HCT116 (cell line): ENCODE measurements around the gene MYH11. TPM values are rescaled to one million over a fixed set of nuclear protein-coding genes. Genes with fewer than 3 reads are reported as not detected.

Experiments used
- ATAC-seq: fragments of 200-7000 bp; cut with Tn5 transposase; 2 replicates; pipeline ENCODE4 v1.9.1; 2020; ENCODE audit warnings: mild to moderate bottlenecking, moderate library complexity
- BruUV-seq: library from RNA; stranded (reverse); fragments of 400-500 nt; replicated peaks from 2 replicates; lab custom pipeline; 2021; lab: Mats Ljungman, UMichigan
- CTCF ChIA-PET: fragments of 300-600 bp; sonication (Branson Sonifier 250); formaldehyde crosslinking; loops from one replicate; lab custom pipeline; 2021; ENCODE audit warnings: antibody characterized with exemption; lab: Charles Lee
- POLR2A ChIA-PET: fragments of 300-600, 350-600 bp; sonication (Branson Sonifier 250); formaldehyde crosslinking; loops from one replicate; lab custom pipeline; 2021; ENCODE audit warnings: antibody characterized with exemption; lab: Charles Lee
- RAD21 ChIA-PET, 2 experiments: fragments of 300-600 bp; sonication (Branson Sonifier 250); formaldehyde crosslinking; loops; one replicate each; lab custom pipeline; 2023; ENCODE audit warnings: low total read pairs in 2 of 2; ENCODE audit not compliant: uncharacterized antibody in 2 of 2, unreplicated experiment in 2 of 2, low non-redundant PET in 1 of 2; lab: Charles Lee
- DNase-seq: peaks from one replicate; pipeline ENCODE4 v3.0.0-alpha.2; 2010; ENCODE audit warnings: low read depth, low spot score
- H2AFZ ChIP-seq: fragments of 200-600 bp; shearing (Covaris generic), sonication (generic); 2 replicates; pipeline ENCODE4 v1.6.1; 2017; ENCODE audit warnings: low read depth, mixed run types, mixed read lengths, antibody characterized with exemption, low read length; ENCODE audit not compliant: poor library complexity, severe bottlenecking
- H3K27ac ChIP-seq: 2 replicates; pipeline ENCODE4 v1.5.1; 2012; ENCODE audit warnings: low read depth, low read length
- H3K27me3 ChIP-seq: fragments of 200-600 bp; sonication (generic); 2 replicates; pipeline ENCODE4 v1.6.1; 2016; ENCODE audit warnings: mixed run types, low read length, mixed read lengths; ENCODE audit not compliant: insufficient read depth
- H3K36me3 ChIP-seq, 2 experiments: fragments of 200-500 bp in 1 of 2; fragments of 200-600 bp in 1 of 2; sonication (Bioruptor generic) in 1 of 2; sonication (generic) in 1 of 2; 2 replicates each; pipeline versions ENCODE4 v1.5.1 to v1.6.1; 2014 to 2016; ENCODE audit warnings: low read length in 2 of 2, inconsistent platforms in 1 of 2, mixed read lengths in 1 of 2, mixed run types in 1 of 2; ENCODE audit not compliant: insufficient read depth in 2 of 2, control insufficient read depth in 1 of 2
- H3K4me1 ChIP-seq, 2 experiments: fragments of 200-600 bp in 1 of 2; sonication (generic) in 1 of 2; 2 replicates each; pipeline versions ENCODE4 v1.5.1 to v1.6.1; 2012 to 2017; ENCODE audit warnings: low read length in 2 of 2, inconsistent platforms in 1 of 2, mild to moderate bottlenecking in 1 of 2, mixed read lengths in 1 of 2, mixed run types in 1 of 2, moderate library complexity in 1 of 2; ENCODE audit not compliant: insufficient read depth in 2 of 2, control insufficient read depth in 1 of 2
- H3K4me2 ChIP-seq: fragments of 200-600 bp; sonication (generic); 2 replicates; pipeline ENCODE4 v1.6.1; 2017; ENCODE audit warnings: mixed run types, low read length, mixed read lengths
- H3K4me3 ChIP-seq, 2 experiments: fragments of 200-600 bp in 1 of 2; sonication (generic) in 1 of 2; replicated peaks in 1 of 2; 2 replicates each; pipeline ENCODE4 v1.5.1; 2011 to 2016; ENCODE audit warnings: low read length in 2 of 2, control low read depth in 1 of 2, low read depth in 1 of 2, mild to moderate bottlenecking in 1 of 2, mixed read lengths in 1 of 2, mixed run types in 1 of 2
- H3K79me2 ChIP-seq: fragments of 200-600 bp; sonication (generic); 2 replicates; pipeline ENCODE4 v1.6.1; 2017; ENCODE audit warnings: mild to moderate bottlenecking, mixed run types, low read length, moderate library complexity, mixed read lengths; ENCODE audit not compliant: insufficient read depth
- H3K9ac ChIP-seq: fragments of 200-600 bp; sonication (generic); 2 replicates; pipeline ENCODE4 v1.6.1; 2016; ENCODE audit warnings: low read length, mixed read lengths
- H3K9me2 ChIP-seq: fragments of 200-600 bp; sonication (generic), shearing (Covaris generic); 2 replicates; pipeline ENCODE4 v1.6.1; 2017; ENCODE audit warnings: mixed run types, mild to moderate bottlenecking, moderate library complexity; ENCODE audit not compliant: insufficient read depth
- H3K9me3 ChIP-seq, 2 experiments: fragments of 200-500 bp in 1 of 2; fragments of 200-600 bp in 1 of 2; sonication (Bioruptor generic) in 1 of 2; sonication (generic) in 1 of 2; 2 replicates each; pipeline ENCODE4 v1.6.1; 2014 to 2017; ENCODE audit warnings: low read length in 2 of 2, mixed read lengths in 2 of 2, inconsistent platforms in 1 of 2, low read depth in 1 of 2, mild to moderate bottlenecking in 1 of 2, mixed run types in 1 of 2, moderate library complexity in 1 of 2; ENCODE audit not compliant: control insufficient read depth in 1 of 2, insufficient read depth in 1 of 2
- H4K20me1 ChIP-seq: fragments of 200-600 bp; sonication (generic), shearing (Covaris generic); 2 replicates; pipeline ENCODE4 v1.6.1; 2017; ENCODE audit warnings: mixed run types, mild to moderate bottlenecking, moderate library complexity; ENCODE audit not compliant: insufficient read depth
- ATF3 ChIP-seq: IDR thresholded peaks from 2 replicates; pipeline ENCODE4 v1.6.1; 2012
- CTCF ChIP-seq, 3 experiments: fragments of 200-600 bp in 1 of 3; sonication (generic) in 1 of 3; IDR thresholded peaks in 2 of 3; conservative IDR thresholded peaks in 1 of 3; 2 replicates each; pipeline ENCODE4 v1.5.1; 2012 to 2017; ENCODE audit warnings: low read depth in 2 of 3, low read length in 2 of 3, antibody characterized with exemption in 1 of 3, borderline replicate concordance in 1 of 3, control low read depth in 1 of 3, mild to moderate bottlenecking in 1 of 3, mixed read lengths in 1 of 3, mixed run types in 1 of 3, moderate library complexity in 1 of 3; ENCODE audit not compliant: insufficient read depth in 1 of 3
- EZH2 ChIP-seq: fragments of 200-600 bp; sonication (generic); IDR thresholded peaks from 2 replicates; pipeline ENCODE4 v1.6.1; 2017; ENCODE audit warnings: antibody characterized with exemption, mixed run types
- POLR2AphosphoS5 ChIP-seq: IDR thresholded peaks from 2 replicates; pipeline ENCODE4 v1.6.1; 2011; ENCODE audit warnings: mild to moderate bottlenecking, low read depth, low read length, moderate library complexity
- REST ChIP-seq: IDR thresholded peaks from 2 replicates; pipeline ENCODE4 v1.6.1; 2012; ENCODE audit warnings: low read depth
- ZBTB33 ChIP-seq: IDR thresholded peaks from 2 replicates; pipeline ENCODE4 v1.6.1; 2011; ENCODE audit warnings: mild to moderate bottlenecking, low read length, moderate library complexity; ENCODE audit not compliant: insufficient replicate concordance; ENCODE audit errors: extremely low read depth
- intact Hi-C: fragments of 100-400 bp; cut with micrococcal nuclease; formaldehyde crosslinking; loops from 2 replicates; pipeline ENCODE4 v1.10.0; 2022
- total RNA-seq: library from RNA; stranded (reverse); gene quantifications from one replicate; pipeline ENCODE4 v1.2.1, GENCODE V29; 2021; ENCODE audit not compliant: unreplicated experiment

The MYH11 gene
- total RNA-seq, 1 experiment from 2014 or later: 0.61 TPM

GRCh38 chr16:15690296-15690695 lies 166.5 kb downstream of the MYH11 start:
- RAD21 ChIA-PET: no interaction called here
- CTCF ChIA-PET: no interaction called here
- no peaks in the 10 kb centered on the region for H3K9me3 ChIP-seq
- no peaks in the 10 kb centered on the region for H3K4me1 ChIP-seq
- peaks cover 9% of the 10 kb centered on the region for H3K79me2 ChIP-seq
- H3K27ac ChIP-seq: no peak overlapping the region
- H4K20me1 ChIP-seq: no peaks in the 10 kb centered on the region
- H3K27me3 ChIP-seq: no peaks in the 10 kb centered on the region
- no TSS peak for BruUV-seq
- H3K9me2 ChIP-seq: no peaks in the 10 kb centered on the region
- no peak overlapping the region for H2AFZ ChIP-seq
- peaks cover 37 to 52% of the 10 kb centered on the region in 2 experiments for H3K36me3 ChIP-seq
- ATAC-seq: no peak
- no peak for DNase-seq
- H3K9ac ChIP-seq: no peak overlapping the region
- intact Hi-C loops: no loop called here
- POLR2A ChIA-PET: no interaction called here
- TF ChIP-seq EZH2 (no peak), POLR2AphosphoS5 (no peak), ZBTB33 (no peak), REST (no peak), CTCF (IDR thresholded peaks at IDR 0.05 in 2 of 3, conservative IDR thresholded peaks at IDR 0.05 in 1 of 3; ENCODE audit: borderline replicate concordance in 1 of 3, insufficient read depth in 1 of 3, low read depth in 2 of 3, low read length in 2 of 3) (no peak), ATF3 (no peak)
- no peak overlapping the region for H3K4me2 ChIP-seq
- no peak overlapping the region for H3K4me3 ChIP-seq
